NT2/D1 (cell line): ENCODE data around the gene ARSB.

ENCODE experiments used
- YY1 ChIP-seq: IDR thresholded peaks from 2 replicates; pipeline ENCODE4 v1.6.1; 2011; ENCODE audit not compliant: insufficient read length, insufficient read depth
- ZNF274 ChIP-seq: IDR thresholded peaks from 2 replicates; pipeline ENCODE4 v1.6.1; 2011; ENCODE audit warnings: mild to moderate bottlenecking, low read depth, low read length

DNA sequence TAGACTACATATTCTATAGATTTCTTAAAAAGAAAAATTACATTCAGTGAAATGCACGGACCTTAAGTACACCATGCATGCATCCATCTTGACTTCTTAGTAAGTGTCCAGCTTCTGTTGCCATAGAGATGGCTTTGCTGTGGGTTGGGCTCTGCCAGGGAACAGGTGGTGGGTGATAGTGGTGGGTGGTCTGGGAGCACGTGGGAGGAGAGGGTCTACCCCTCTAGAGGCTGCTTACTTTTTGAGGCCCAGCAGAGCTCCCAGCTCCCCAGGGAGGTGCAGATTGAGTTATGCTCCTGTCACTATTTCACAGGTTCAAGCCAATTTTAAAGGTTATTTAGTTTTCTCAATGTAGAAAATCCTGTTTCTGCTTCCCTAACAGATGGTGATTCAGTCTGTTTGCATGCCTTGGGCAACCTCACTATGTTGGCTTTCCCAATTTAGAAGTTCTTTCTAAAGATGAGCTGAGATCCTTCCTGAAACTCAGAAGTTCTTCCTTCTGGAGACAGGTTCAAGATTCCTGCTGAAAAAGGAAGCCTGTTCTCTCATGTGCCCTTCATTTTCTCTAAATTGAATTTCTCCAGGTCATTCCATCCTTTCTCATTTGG lies 229.2 kb downstream of the ARSB start:
- TF ChIP-seq ZNF274 (no peak), YY1 (no peak)
